ENCODE results near the gene ARFGAP1.
"Not testable (repeated sequence)": the region's sequence is repeated elsewhere in the genome, so short reads cannot be mapped to it uniquely, and the experiment has no call there.

Gene ARFGAP1

DNA sequence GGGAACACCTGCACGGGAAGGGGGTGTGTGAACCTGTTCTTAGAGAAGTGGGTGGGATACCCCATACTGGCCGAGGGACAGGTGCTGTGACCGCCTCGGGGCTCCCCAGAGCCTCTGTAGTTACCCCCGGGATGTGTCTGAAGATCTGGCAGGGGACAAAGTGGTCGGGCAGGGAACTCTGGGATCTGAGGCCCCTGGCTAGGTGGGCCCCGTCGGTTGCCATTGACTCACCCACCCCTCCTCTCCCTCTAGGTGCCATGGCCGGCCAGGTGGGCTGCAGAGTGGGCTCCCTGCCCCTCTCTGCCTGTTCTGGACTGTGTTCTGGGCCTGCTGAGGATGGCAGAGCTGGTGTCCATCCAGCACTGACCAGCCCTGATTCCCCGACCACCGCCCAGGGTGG lies 32.6 kb upstream of the ARFGAP1 start:
- no peak for DNase-seq (ENCODE audit: low spot score)
- no peak for FAIRE-seq

DNA sequence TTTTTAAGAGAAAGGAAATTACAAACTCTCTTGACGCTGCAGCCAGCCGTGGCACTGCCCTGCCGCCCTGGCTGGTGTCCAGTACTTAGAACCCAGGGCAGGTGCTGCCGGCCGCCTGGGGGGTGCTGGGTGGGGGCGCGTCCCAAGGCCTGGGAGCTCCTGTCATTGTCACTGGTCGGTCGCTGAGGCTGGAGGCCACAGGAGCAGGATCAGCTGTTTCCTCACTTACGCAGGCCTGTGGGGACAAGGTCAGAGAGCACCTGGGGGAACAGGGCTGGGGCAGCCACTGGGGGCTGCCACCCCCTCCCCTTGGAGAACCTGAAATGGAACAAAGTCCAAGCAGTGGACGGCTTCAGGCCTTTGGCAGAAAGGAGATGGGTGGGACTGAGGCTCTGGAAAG lies 31.3 kb upstream of the ARFGAP1 start:
- no peak for FAIRE-seq

DNA sequence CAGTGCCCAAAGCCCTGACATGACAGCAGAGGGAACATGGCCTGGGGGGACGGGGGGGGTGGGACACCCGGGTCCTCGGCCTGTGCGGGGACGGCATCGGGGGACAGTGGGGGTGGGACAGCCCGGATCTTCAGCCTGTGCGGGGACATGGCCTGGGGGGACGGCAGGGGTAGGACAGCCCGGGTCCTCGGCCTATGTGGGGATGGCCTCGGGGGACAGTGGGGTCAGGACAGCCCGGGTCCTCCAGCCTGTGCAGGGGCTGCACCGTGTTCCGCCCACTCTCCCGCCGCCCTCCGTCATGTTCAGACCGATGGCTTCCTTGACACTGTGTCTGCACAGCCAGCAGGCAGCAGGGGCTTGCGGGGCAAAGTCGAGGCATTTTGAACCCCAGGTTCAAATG lies 29.9 kb upstream of the ARFGAP1 start:
- no peak for DNase-seq (ENCODE audit: low spot score)

More for the DNA sequence above, 31.3 kb upstream of the ARFGAP1 start:
- no peak for DNase-seq (ENCODE audit: low spot score)

GRCh38 chr20:63243604-63244247 lies 28.9 kb upstream of the ARFGAP1 start:
- no peak for DNase-seq (ENCODE audit: low spot score)
- peak; percentile 62 for FAIRE-seq

More for the DNA sequence above, 29.9 kb upstream of the ARFGAP1 start:
- no peak for FAIRE-seq

GRCh38 chr20:63244468-63244867 lies 28.1 kb upstream of the ARFGAP1 start:
- FAIRE-seq = no peak
- no peak for DNase-seq (ENCODE audit: low spot score)

DNA sequence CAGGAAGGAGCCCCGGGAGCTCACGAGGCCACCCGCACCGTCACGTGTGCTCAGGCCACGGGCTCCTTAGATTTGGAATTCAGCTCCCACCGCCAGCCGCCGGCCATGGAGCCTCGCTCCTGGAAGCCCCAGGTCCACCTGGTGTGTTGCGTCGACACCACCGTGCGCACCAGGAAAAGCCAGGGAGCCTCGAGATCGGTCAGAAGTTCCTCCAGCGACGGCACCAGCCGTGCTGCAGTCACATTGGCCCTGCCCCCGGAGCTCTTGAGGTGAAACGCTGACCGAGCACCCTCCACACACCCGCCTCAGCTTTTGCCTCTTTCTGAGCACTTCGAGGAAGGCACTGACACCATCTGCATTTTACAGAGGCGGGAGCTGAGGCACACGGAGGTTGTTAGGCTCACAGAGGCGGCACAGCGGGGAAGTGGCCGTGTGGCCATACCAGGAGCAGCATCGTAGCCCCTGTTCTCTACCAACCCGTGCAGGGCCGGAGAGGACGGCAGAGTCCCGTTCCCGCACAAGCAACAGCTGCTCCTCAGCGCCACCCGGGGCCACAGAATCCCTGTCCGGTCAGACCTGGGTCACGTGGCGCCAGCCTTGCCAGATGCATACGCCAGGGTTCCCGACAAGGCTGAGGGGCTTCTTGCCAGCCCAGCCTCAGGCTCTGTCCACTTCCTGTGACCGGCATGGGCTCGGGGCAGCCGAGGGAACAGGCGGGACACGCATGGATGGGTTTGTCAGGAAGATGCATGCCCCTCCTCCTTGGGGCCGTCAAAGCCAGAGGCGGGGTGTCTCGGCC lies 25.9 kb upstream of the ARFGAP1 start:
- DNase-seq (ENCODE audit: low spot score) (no peak), FAIRE-seq (no peak)

GRCh38 chr20:63247671-63248228 lies 24.9 kb upstream of the ARFGAP1 start:
- no peak for FAIRE-seq
- no peak for DNase-seq (ENCODE audit: low spot score)

DNA sequence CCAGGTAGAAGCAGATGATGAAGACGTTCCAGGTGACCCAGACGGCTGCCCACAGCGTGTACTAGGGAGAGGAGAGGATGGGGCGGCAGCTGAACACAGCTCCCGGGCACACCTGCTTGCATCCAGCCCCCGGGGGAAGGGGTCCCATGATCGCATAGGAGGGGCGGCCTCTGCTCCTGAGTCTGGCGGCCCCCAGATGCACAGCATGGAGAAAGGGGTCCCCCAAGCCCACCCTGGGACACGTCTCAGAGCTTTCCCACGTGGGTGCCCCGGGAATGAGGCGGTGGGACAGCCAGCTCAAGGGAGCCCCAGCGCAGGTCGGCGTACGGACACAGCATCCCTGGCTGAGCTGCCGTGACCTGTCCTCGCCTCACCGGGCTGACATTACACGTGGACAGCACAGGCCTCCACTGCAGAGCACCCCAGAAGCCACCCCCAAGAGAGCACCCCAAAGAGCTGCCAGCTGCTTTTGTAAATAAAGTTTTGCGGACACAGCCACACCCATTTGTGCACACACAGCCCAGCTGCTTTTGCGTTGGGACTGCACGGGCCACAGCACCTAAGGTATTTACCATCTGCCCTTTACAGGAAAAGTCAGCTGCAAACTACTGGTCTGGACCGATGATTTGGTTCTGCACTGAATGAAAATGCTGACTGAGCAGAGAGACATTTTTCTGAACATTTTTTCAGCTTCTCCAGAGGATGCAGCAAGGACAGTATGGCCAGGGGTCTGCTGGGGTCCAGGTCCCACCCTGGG lies 23.6 kb upstream of the ARFGAP1 start:
- FAIRE-seq (peak; percentile 79), DNase-seq (ENCODE audit: low spot score) (no peak)

- DNase-seq (ENCODE audit: low spot score) (no peak), FAIRE-seq (peak; percentile 83)
These were observed 22.7 kb upstream of the ARFGAP1 start for GRCh38 chr20:63249891-63250290.

- not testable (repeated sequence) for FAIRE-seq; DNase-seq (ENCODE audit: low spot score)
These were observed 21.3 kb upstream of the ARFGAP1 start for GRCh38 chr20:63251350-63251749.

DNA sequence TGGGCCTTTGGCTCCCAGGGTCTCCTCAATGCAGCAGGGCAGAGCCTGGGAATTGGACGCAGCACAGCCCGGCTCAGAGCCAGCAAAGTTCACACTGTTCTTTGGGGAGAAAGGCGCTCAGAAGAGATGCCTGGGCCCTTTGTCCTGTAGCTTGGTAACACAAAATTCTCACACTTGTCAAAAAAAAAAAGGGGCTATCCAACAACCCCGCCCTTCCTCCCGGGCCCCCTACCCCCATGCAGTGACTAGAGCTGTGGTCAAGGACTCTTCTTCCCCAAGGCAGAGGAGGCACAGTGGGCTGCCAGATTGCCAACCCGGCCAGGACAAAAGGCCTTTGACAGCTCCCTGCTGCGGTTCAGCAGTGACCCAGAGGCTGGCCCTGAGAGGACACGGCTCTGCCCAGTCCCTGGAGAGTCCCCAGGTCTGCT lies 20.3 kb upstream of the ARFGAP1 start:
- DNase-seq (ENCODE audit: low spot score) = no peak
- no peak for FAIRE-seq

DNA sequence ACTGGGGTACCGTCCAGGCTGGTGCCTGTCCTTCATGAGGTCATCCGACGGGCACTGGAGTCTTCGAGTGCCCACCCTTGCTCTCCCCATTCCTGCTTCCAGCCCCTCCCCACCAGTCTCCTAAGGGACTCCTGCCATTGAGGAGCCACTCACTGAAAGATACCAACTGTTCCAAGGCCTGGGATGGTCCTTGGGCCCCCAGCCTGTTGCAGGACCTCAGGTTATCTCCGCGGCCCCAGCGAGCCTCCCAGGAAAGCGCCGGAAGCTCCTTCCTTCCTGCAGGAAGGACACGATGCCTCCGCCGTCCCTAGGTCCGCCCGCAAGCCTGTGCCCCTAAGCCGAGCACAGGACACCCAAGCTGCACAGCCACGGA lies 19.6 kb upstream of the ARFGAP1 start:
- FAIRE-seq = no peak

DNA sequence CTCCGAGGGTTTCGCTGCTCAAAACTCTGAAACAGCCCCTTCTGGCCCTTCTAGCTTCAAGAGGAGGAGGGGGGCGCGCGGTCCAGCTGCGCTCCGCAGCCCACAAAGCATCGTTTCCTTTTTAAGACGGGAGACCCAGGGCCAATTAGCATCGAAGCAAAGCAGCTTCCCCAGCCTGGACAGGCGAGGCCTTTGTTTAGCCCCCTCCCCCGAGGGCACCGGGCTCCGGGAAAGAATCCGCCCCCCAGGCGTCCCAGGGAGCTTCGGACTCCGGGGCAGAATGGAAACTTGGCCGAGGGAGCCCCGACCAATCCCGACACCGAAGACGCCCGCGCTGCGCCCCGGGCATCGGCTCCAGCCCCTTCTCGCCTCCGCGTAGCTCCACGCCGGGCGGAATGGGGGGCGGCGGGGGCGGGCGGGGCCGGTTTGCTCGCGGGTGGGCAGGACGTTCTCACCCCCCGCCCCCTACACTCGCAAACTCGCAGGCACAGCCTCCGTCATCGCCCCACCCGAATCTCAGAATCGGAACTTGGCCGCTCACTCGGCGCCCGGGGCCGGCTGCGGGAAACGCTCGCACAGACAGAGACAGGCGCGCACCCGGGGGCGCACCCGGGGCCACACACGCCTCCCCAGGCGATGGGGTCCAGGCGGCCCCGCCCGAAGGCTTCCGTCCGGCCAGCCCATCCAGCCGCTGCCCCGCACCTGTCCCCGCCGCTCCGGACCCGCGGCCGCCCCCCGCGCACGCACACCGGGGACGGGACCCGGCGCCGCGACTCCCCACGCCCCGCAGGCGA lies 19.0 kb upstream of the ARFGAP1 start:
- no peak for DNase-seq (ENCODE audit: low spot score)
- FAIRE-seq = peak; percentile 55

More for the DNA sequence above, 19.6 kb upstream of the ARFGAP1 start:
- DNase-seq (ENCODE audit: low spot score) = no peak

DNA sequence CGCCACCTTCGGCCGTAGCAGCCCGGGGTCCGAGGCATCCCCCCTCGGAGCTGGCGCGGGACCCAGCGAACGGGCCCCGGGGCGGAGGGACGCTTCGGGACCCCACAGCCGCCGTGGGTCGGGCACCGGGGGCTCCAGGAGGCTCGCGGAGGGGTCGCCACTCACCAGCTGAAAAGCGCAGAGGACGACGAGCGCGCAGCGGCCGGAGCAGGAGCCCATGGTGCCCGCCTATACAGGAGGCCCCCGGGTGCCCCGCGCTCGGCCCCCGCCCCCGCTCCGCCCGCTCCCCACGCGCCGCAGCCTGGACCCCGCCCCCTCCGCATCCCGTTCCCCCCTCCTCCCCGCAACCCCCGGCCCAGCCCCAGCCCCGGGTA lies 18.4 kb upstream of the ARFGAP1 start, which contains the start of gene NKAIN4:
Gene NKAIN4, minus strand, starts transcription at position 232 of the 374 bp plus-strand sequence. Its CDS starts 13 bp downstream, at position 219.
- DNase-seq (ENCODE audit: low spot score) (no peak), FAIRE-seq (no peak)

DNA sequence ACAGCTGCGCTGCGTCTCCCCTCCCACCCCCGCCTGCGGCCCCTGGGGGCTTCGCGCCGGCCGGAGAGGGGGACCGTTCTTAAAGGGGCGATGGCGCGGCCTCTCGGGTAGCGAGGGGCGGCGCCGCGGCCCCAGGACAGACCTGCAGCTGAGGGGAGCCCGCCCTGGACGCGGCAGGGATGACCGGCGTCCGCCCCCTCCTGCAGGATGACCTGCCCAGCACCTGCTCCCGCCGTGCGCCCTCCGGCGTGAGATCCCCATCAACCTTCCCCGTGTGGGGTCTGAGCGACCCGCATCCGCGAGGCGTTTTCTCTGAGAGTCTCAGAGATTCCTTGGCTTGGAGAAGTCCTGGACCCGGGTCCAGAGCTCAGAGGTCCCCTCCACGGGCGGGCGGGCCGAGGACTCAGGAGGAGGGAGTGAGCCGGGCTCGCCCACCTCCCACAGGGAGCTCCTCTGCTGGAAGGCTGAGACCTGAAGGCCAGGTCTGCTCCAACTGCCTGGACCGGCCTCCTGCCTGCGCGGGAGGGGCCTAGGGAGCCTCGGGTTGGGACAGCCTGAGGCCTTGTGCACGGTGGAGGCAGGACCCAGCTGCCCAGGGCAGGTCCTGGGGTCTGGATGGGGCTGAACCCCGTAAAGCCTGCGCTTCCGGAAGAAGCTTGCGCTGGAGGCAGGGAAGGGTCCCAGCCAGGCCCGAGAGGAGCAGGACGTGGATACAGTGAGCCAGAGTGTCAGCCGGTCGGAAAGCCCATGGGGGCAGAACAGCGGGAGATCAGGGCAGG lies 17.8 kb upstream of the ARFGAP1 start:
- DNase-seq (ENCODE audit: low spot score) (no peak), FAIRE-seq (peak; percentile 75)

GRCh38 chr20:63255931-63256704 lies 16.5 kb upstream of the ARFGAP1 start:
- FAIRE-seq (no peak), DNase-seq (ENCODE audit: low spot score) (no peak)

DNA sequence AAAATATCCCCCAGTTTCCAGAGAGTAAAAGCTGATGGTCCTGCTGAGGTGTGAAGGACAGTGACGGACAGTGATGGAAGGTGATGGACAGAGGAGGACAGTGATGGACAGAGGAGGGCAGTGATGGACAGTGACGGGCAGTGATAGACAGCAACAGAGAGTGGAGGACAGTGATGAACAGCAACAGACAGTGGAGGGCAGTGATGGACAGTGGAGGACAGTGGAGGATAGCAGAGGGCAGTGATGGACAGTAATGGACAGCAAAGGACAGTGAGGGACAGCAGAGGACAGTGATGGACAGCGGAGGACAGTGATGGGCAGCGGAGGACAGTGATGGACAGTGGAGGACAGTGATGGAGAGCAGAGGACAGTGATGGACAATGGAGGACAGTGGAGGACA lies 15.7 kb upstream of the ARFGAP1 start:
- DNase-seq (ENCODE audit: low spot score) (no peak), FAIRE-seq (peak; percentile 99)

DNA sequence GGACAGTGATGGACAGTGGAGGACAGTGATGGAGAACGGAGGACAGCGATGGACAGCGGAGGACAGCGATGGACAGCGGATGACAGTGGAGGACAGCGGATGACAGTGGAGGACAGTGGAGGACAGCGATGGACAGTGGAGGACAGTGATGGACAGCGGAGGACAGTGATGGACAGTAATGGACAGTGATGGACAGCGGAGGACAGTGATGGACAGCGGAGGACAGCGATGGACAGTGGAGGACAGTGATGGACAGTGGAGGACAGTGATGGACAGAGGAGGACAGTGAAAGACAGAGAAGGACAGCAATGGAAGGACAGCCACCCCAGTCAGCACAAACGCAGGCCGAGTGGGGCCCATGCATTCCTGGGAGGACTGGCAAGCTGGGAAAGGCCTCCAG lies 15.0 kb upstream of the ARFGAP1 start:
- FAIRE-seq (no peak), DNase-seq (ENCODE audit: low spot score) (no peak)

DNA sequence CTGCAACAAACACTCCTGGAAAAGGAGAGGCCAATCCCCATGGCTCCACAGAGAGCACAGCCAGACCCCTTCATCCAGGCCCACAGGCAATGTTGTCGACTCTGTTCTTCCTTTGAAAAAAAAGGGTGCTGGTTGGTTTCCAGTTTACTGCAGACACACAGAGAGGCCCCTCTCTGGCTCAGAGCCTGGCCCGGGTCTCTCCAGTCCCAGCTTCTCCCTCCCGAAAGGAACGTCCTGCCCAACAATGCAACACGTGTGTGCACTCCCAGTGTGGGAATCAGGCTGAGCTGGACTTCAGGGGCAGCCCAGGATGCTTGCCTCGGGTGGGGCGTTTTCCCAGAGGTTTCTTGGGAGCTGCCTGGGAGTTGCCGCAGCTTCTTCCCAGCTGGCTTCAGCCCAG lies 13.8 kb upstream of the ARFGAP1 start:
- DNase-seq (ENCODE audit: low spot score) = no peak
- FAIRE-seq = peak; percentile 87

Measured in urothelium cell line (cell line).